GM18505 (cell line): Measurements from ENCODE around the gene RNASE8.

Experiments used
- ATAC-seq: cut with Tn5 transposase; IDR thresholded peaks from one replicate; pipeline ENCODE4 v1.9.1; 2021; ENCODE audit not compliant: unreplicated experiment
- POLR2A ChIP-seq: IDR thresholded peaks from 4 replicates; pipeline ENCODE4 v1.6.1; 2011; ENCODE audit warnings: borderline replicate concordance; ENCODE audit not compliant: insufficient read depth, insufficient read length; ENCODE audit errors: extremely low read depth

RNASE8 gene

DNA sequence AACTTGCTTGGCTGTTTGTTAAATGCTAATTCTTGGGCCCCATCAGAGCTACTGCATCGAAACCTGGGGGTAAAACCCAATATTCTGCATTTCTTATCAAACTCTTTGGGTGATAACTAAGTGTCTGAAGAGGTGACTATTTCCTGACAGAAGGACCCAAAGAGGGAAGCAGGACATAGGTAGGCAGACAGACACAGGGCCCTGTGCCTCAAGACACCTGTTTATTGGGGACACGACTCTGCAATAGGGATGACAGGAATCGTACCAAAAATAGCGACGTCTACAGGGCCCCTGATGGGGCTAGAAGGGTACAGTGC lies 32.2 kb downstream of the RNASE8 start:
- ATAC-seq: no peak
- TF ChIP-seq POLR2A: no peak

- no peak for ATAC-seq
Measured at GRCh38 chr14:21090194-21090939, 32.7 kb downstream of the RNASE8 start.

DNA sequence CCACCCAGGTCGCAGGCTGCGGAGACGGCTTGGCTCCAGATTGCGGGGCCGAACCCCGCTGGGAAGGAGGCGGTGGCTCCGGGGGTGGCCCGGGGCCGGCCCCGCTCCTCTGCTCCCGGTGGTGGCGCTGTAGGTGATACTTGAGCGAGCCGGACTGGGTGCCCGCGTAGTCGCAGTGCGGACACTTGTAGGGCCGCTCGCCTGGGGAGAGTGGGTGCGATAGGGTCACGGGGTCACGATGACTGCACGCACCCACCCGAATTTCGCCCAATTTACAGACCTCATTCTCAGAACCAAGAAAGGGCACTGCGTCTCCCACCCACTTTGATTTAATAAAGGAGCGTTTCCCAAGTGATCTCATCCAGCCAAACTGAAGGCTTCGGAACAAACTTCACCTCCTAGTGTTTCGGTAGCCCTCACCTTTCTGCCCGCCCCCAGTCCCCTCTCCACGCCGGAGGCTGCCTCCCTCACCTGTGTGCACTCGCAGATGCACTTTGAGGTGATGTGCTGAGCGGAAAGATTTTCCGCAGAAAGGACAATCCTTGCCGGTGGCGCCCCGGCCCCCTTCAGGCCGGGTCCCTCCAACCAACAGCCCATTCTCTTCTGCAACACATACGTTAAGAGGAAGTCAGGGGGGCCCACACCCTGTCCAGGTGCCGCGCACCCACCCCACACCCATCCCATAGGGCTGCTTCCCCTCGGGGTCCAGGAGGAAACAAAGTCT lies 33.5 kb downstream of the RNASE8 start:
- no peak for TF ChIP-seq POLR2A
- ATAC-seq: no peak

More at GRCh38 chr14:21090194-21090939, 32.7 kb downstream of the RNASE8 start:
- TF ChIP-seq POLR2A: no peak

GRCh38 chr14:21091821-21092272 lies 34.2 kb downstream of the RNASE8 start:
- ATAC-seq: no peak
- TF ChIP-seq POLR2A: no peak

GRCh38 chr14:21092273-21093011 lies 34.8 kb downstream of the RNASE8 start:
- TF ChIP-seq POLR2A: no peak
- peak; percentile 89 for ATAC-seq

DNA sequence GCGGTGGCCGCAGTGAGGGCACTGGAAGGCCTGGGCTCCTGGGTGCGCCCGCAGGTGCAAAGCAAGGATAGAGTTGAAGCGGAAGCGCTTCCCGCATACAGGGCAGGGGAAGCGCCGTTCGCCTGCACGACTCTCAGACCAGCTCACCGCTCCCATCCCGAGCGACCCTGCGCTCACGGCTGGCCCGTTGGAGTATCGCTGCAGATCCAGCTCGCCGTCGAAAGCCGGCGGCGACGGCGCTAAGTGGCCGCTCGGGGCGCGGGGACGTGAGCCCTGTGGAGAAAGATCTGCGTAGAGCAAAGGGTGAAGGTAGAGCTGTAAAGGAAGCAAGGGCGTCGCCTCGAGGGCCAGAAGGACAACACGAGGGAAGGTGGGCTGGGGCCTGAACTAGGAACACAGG lies 35.4 kb downstream of the RNASE8 start:
- no peak for TF ChIP-seq POLR2A
- no peak for ATAC-seq

GRCh38 chr14:21093769-21094681 lies 36.4 kb downstream of the RNASE8 start:
- no peak for TF ChIP-seq POLR2A
- no peak for ATAC-seq

- TF ChIP-seq POLR2A: no peak
- ATAC-seq: no peak
Measured at GRCh38 chr14:21095430-21096205, 38.0 kb downstream of the RNASE8 start.

- ATAC-seq: no peak
- no peak for TF ChIP-seq POLR2A
Measured at GRCh38 chr14:21096438-21096837, 38.8 kb downstream of the RNASE8 start.

DNA sequence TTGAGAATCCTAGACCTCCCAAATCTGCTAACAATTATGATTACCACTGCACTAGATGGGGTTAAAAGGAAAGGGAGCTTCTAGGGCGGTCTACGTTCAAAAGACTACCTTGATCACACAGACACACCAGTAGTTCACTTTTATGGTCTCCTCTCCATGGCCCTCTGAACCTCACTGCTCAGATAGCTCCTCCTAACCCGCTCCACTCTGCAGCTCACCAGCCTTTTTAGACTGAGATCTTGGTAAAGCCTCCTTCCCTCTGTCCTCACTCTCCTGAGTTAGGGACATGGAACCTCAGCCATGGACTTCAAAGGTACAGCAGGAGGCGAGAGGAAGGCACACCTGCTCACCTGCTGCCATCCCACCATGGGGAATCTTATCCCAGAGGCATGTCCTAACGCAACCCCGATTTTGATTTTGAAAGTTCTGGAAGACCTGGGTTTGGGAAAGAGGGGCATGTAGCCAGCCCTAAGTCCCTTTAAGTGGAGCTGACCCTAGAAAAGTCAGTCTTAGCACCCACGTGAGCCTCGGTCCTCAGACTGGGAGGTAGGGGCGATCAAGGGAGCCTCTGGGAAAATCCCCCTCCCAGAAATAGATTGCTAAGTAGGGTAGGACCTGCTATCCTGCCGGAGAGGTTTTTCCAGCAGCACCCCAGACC lies 39.5 kb downstream of the RNASE8 start:
- no peak for ATAC-seq
- no peak for TF ChIP-seq POLR2A

GRCh38 chr14:21097636-21098075 lies 40.0 kb downstream of the RNASE8 start:
- TF ChIP-seq POLR2A: no peak
- ATAC-seq: no peak
